ENCODE results near the gene KDM4B. TPM values are rescaled to one million over a fixed set of nuclear protein-coding genes. Genes with fewer than 3 reads are reported as not detected.
A peak's percentile ranks its signal among the peaks of the same experiment; 100 is the strongest.

KDM4B gene
- total and polyA plus RNA-seq, 2 donors (not counting 1 experiment from before 2014, with no cell fraction given): 6.4 to 14.4 TPM

DNA sequence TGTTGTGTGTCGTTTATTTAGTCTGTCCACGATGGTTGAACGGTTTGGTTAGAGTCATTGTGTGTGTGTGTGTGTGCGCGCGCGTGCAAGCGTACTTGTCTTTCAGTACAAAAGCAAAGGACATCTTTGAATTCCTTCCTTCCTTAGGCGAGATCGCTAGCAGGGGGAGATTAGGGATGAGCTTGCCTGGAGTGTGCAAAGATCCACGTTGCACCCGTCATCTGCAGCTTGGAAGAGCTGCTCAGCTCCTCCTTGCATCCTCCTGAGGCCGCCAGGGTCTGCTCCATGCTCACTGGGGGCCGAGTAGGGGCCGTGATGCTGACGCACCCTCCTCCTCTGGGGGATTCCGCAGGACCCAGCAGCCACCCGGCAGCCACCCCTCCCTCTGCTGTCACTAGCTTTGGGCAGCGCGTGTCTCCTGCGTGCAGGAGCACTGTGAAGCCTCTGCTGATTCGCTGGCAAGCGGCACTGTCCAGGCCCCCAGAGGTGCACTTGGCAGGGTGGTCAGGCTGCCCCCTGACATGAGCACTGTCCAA is 137.3 kb downstream of the KDM4B start:
- no peaks in the 10 kb centered on the region for H3K9me3 ChIP-seq (ENCODE audit: control insufficient read depth, insufficient read depth, low read depth, low read length)
- H3K4me1 ChIP-seq (ENCODE audit: control insufficient read depth, extremely low read depth, insufficient read depth, low read length): no peaks in the 10 kb centered on the region
- no peak overlapping the region for H3K4me2 ChIP-seq (ENCODE audit: extremely low read depth, insufficient read depth, low read length)
- H3K36me3 ChIP-seq (ENCODE audit: control insufficient read depth, insufficient read depth, low read length): peaks cover 3% of the 10 kb centered on the region
- DNase-seq (ENCODE audit: low read depth in 2 of 2): no peak
- no peak for TF ChIP-seq EZH2 (IDR thresholded peaks at IDR 0.05; ENCODE audit: low read length, missing control alignments)
- no peak for TF ChIP-seq CTCF (conservative IDR thresholded peaks at IDR 0.05 in 1 of 2, IDR thresholded peaks at IDR 0.05 in 1 of 2; ENCODE audit: low read depth in 1 of 2, low read length in 2 of 2)
- H3K4me3 ChIP-seq (replicated peaks in 1 of 4; ENCODE audit: control extremely low read depth in 1 of 4, insufficient read depth in 1 of 4, low read depth in 3 of 4, low read length in 4 of 4): no peak overlapping the region
- H3K27me3 ChIP-seq (ENCODE audit: control insufficient read depth, insufficient read depth, low read length): no peaks in the 10 kb centered on the region
- no peaks in the 10 kb centered on the region for H3K79me2 ChIP-seq (ENCODE audit: control insufficient read depth, insufficient read depth, low read length)
- H2AFZ ChIP-seq (ENCODE audit: low read length): no peak overlapping the region
- H3K27ac ChIP-seq (ENCODE audit: insufficient read depth, low read length): no peak overlapping the region
- no peaks in the 10 kb centered on the region for H4K20me1 ChIP-seq (ENCODE audit: control insufficient read depth, extremely low read depth, insufficient read depth, low read length)
- no peak overlapping the region for H3K9ac ChIP-seq (ENCODE audit: insufficient read depth, low read length)

- H3K9me3 ChIP-seq (ENCODE audit: control insufficient read depth, insufficient read depth, low read depth, low read length): no peaks in the 10 kb centered on the region
- H3K4me3 ChIP-seq (replicated peaks in 1 of 4; ENCODE audit: control extremely low read depth in 1 of 4, insufficient read depth in 1 of 4, low read depth in 3 of 4, low read length in 4 of 4): no peak overlapping the region
- no peak overlapping the region for H2AFZ ChIP-seq (ENCODE audit: low read length)
- H3K4me1 ChIP-seq (ENCODE audit: control insufficient read depth, extremely low read depth, insufficient read depth, low read length): no peaks in the 10 kb centered on the region
- H3K79me2 ChIP-seq (ENCODE audit: control insufficient read depth, insufficient read depth, low read length): no peaks in the 10 kb centered on the region
- H3K27ac ChIP-seq (ENCODE audit: insufficient read depth, low read length): no peak overlapping the region
- TF ChIP-seq EZH2 (IDR thresholded peaks at IDR 0.05; ENCODE audit: low read length, missing control alignments) (no peak), CTCF (conservative IDR thresholded peaks at IDR 0.05 in 1 of 2, IDR thresholded peaks at IDR 0.05 in 1 of 2; ENCODE audit: low read depth in 1 of 2, low read length in 2 of 2) (no peak)
- H3K4me2 ChIP-seq (ENCODE audit: extremely low read depth, insufficient read depth, low read length): no peak overlapping the region
- peaks cover 3% of the 10 kb centered on the region for H3K36me3 ChIP-seq (ENCODE audit: control insufficient read depth, insufficient read depth, low read length)
- DNase-seq (ENCODE audit: low read depth in 2 of 2): no peak
- no peak overlapping the region for H3K9ac ChIP-seq (ENCODE audit: insufficient read depth, low read length)
- no peaks in the 10 kb centered on the region for H3K27me3 ChIP-seq (ENCODE audit: control insufficient read depth, insufficient read depth, low read length)
- H4K20me1 ChIP-seq (ENCODE audit: control insufficient read depth, extremely low read depth, insufficient read depth, low read length): no peaks in the 10 kb centered on the region
These were observed 138.1 kb downstream of the KDM4B start for GRCh38 chr19:5106971-5107370.

DNA sequence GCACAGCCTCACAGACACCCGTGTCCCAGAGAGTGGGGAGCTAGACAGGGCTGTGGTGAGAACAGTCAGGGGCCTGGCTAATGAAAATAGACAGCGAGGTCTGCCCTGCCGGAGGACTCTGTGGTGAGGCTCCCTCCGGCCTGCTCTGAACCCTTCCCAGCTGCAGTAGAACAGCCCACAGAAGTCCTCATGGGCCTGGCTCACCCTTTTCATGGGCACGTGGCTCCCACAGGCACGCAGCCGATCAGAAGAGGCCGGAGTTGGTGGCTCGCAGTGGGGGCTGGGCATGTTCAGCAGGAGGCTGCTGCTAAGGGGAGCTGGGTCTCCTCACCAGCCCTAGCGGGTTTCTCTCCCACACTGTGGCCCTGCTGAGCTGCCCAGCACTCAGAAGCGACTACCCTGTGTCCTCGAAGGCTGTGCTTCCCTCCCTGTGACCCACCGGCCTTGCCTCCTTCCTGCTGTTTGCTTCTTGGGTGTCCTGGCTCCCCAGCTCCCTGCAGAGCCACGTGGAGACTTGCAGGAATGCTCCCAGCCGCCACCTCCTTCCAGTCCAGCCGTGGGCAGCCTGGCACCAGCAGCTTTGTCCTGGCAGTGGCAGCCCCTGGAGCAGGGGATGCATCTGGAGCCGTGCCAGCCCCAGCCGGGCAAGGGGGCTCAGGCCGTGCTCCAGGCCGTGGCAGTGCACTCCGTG is 138.7 kb downstream of the KDM4B start:
- Histone ChIP-seq H3K36me3 (ENCODE audit: control insufficient read depth, insufficient read depth, low read length) (peaks cover 2% of the 10 kb centered on the region), H3K4me1 (ENCODE audit: control insufficient read depth, extremely low read depth, insufficient read depth, low read length) (no peaks in the 10 kb centered on the region), H3K9me3 (ENCODE audit: control insufficient read depth, insufficient read depth, low read depth, low read length) (no peaks in the 10 kb centered on the region), H2AFZ (ENCODE audit: low read length) (no peak overlapping the region), H3K4me3 (replicated peaks in 1 of 4; ENCODE audit: control extremely low read depth in 1 of 4, insufficient read depth in 1 of 4, low read depth in 3 of 4, low read length in 4 of 4) (no peak overlapping the region), H3K27me3 (ENCODE audit: control insufficient read depth, insufficient read depth, low read length) (no peaks in the 10 kb centered on the region), H3K4me2 (ENCODE audit: extremely low read depth, insufficient read depth, low read length) (no peak overlapping the region), H4K20me1 (ENCODE audit: control insufficient read depth, extremely low read depth, insufficient read depth, low read length) (no peaks in the 10 kb centered on the region), H3K27ac (ENCODE audit: insufficient read depth, low read length) (no peak overlapping the region), H3K9ac (ENCODE audit: insufficient read depth, low read length) (no peak overlapping the region), H3K79me2 (ENCODE audit: control insufficient read depth, insufficient read depth, low read length) (no peaks in the 10 kb centered on the region)
- peak in 1 of 2 donors; percentile 54 for DNase-seq (ENCODE audit: low read depth in 2 of 2)
- no peak for TF ChIP-seq EZH2 (IDR thresholded peaks at IDR 0.05; ENCODE audit: low read length, missing control alignments)
- TF ChIP-seq CTCF (conservative IDR thresholded peaks at IDR 0.05 in 1 of 2, IDR thresholded peaks at IDR 0.05 in 1 of 2; ENCODE audit: low read depth in 1 of 2, low read length in 2 of 2): no peak
